ENCODE results near the gene CYB561A3. TPM values are rescaled to one million over a fixed set of nuclear protein-coding genes. Genes with fewer than 3 reads are reported as not detected.

The CYB561A3 gene
- total and polyA plus RNA-seq, 4 donors: 19.1 to 47.4 (median 28.3) TPM

DNA sequence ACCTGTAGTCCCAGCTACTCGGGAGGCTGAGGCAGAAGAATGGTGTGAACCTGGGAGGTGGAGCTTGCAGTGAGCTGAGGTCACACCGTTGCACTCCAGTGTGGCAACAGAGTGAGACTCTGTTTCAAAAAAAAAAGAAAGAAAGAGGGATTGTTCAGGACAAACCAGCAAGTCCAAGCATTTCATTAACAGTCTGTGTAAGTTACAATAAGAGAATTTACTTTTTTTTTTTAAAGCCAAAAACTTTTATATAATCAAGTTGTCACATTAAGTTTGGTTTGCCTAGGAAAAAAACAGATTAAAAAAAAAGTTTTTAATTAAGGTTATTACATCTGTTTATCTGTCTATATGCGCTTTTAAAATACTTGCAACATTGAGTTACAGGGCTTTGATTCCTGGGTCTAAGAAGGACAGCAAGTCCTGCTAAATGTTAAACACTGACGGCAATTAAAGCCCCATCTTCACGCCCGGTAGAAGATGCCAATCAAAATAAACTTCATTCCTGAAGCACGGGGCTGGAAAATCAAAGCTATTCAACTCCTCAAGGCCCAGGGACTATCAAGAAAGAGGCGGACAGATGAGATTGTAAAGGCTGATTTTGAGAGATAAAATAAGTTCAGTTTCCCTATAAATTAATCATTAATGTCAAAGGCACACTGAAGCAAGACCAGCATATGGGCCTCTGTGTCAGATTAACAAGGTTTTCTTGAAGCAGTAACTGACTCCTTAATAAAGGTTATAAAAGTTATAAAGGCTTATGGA is 11.2 kb upstream of the CYB561A3 start:
- no peaks in the 10 kb centered on the region for H3K27me3 ChIP-seq (ENCODE audit: control insufficient read depth in 1 of 2, insufficient read depth in 2 of 2, low read length in 1 of 2)
- no peak overlapping the region for H3K27ac ChIP-seq (ENCODE audit: low read depth in 1 of 2, low read length in 2 of 2)
- DNase-seq (no peak), ATAC-seq (ENCODE audit: low FRiP score) (no peak)
- H3K9me3 ChIP-seq (ENCODE audit: control insufficient read depth, low read length): no peaks in the 10 kb centered on the region
- WGBS, 2 donors: 61 to 62% methylated on average over 8 of the region's 8 CpGs
- no peaks in the 10 kb centered on the region for H3K4me1 ChIP-seq (ENCODE audit: control insufficient read depth in 1 of 2, insufficient read depth in 2 of 2, low read length in 2 of 2)
- no peak overlapping the region for H3K4me3 ChIP-seq (ENCODE audit: low read length in 2 of 2)
- peaks cover 6 to 7% of the 10 kb centered on the region in 2 donors for H3K36me3 ChIP-seq (ENCODE audit: control insufficient read depth in 1 of 2, insufficient read depth in 2 of 2, low read length in 1 of 2)
- intact Hi-C loops (cut with DNase I): no loop called here

DNA sequence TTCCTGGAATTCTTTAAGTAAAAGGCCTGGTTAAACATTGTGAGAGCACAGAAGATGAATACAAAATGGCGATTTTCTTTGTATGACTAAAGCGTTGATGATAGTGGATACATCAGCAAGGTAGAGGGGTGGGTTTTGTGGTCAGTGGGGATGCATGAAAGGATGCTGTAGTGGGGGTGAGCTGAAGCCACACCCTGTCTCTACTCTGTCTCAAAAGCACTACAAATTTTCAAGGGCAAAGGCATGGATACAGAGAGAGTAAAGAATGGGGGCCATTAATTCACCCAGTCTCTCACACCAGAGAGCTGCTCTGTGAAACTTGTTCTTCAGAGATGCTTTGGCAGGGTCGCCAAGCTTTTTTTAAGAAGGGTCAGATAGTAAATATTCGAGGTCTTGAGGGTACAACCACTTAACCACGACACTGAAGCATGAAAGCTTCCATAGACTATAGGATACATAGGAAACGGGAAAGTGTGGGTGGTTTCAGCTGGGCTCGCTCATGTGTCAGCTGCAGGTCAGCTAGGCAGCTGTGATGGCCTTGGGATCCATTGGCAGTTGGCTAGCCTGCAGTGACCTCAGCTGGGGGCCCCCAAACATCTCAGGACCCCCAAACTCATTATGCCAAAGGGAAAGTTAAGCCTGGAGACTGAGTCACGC is 8.8 kb upstream of the CYB561A3 start:
- Histone ChIP-seq H3K4me1 (ENCODE audit: control insufficient read depth in 1 of 2, insufficient read depth in 2 of 2, low read length in 2 of 2) (no peaks in the 10 kb centered on the region), H3K4me3 (ENCODE audit: low read length in 2 of 2) (no peak overlapping the region), H3K27ac (ENCODE audit: low read depth in 1 of 2, low read length in 2 of 2) (no peak overlapping the region), H3K27me3 (ENCODE audit: control insufficient read depth in 1 of 2, insufficient read depth in 2 of 2, low read length in 1 of 2) (no peaks in the 10 kb centered on the region), H3K9me3 (ENCODE audit: control insufficient read depth, low read length) (no peaks in the 10 kb centered on the region), H3K36me3 (ENCODE audit: control insufficient read depth in 1 of 2, insufficient read depth in 2 of 2, low read length in 1 of 2) (peaks cover 13 to 17% of the 10 kb centered on the region in 2 donors)
- WGBS, 2 donors: 90 to 93% methylated on average over 8 of the region's 8 CpGs
- ATAC-seq (ENCODE audit: low FRiP score) (no peak), DNase-seq (no peak)
- intact Hi-C loops (cut with DNase I): no loop called here

DNA sequence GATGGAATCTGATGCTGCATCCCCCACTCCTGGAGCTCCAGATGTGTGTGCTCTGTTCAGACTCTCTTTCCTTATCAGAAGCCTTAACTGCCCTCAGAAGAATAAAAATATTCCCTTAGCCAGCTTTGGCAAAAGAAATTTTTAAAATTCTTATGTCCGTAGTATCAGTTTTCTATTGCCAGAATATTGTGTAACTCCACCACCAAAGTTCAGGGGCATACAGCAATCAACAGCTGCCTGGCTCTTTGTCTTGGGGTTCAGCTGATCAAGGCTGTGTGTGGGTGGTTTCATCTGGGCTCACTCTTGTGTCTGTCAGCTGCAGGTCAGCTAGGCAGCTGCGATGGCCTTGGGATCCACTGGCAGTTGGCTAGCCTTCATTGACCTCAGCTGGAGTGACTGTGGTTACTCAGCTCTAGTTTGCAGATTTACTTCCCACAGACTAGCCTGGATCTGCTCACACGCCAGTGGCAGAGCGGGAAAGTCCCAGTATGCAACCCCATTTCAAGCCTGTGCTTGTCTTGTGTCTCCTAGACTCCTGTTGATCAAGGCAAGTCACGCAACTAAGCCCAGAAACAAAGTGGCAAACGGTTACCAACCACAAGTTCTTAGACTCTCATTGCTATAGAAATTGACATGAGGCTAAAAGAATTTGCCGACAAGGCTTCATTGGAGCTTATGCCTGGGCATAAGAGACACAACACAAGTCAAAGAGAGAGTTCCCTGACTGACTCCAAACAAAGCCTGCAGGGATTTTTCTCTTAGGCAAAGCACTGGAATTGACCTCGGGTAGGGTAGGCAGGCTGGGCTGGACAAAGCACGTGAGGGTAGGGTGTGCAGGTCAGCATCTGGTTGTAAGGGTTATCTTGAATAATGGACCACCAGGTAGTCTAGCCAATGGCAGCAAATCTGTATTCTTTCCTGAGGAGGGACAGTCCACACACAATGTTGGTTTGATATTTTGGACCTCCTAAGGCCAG is 8.0 kb upstream of the CYB561A3 start:
- peak in 1 of 2 donors; percentile 73 for DNase-seq
- ATAC-seq (ENCODE audit: low FRiP score): peak; percentile 87
- peaks cover 14 to 17% of the 10 kb centered on the region in 2 donors for H3K36me3 ChIP-seq (ENCODE audit: control insufficient read depth in 1 of 2, insufficient read depth in 2 of 2, low read length in 1 of 2)
- intact Hi-C loops (cut with DNase I): no loop called here
- H3K9me3 ChIP-seq (ENCODE audit: control insufficient read depth, low read length): no peaks in the 10 kb centered on the region
- H3K4me3 ChIP-seq (ENCODE audit: low read length in 2 of 2): no peak overlapping the region
- WGBS, 2 donors: 77 to 81% methylated on average over 9 of the region's 9 CpGs
- H3K27me3 ChIP-seq (ENCODE audit: control insufficient read depth in 1 of 2, insufficient read depth in 2 of 2, low read length in 1 of 2): no peaks in the 10 kb centered on the region
- H3K4me1 ChIP-seq (ENCODE audit: control insufficient read depth in 1 of 2, insufficient read depth in 2 of 2, low read length in 2 of 2): no peaks in the 10 kb centered on the region
- no peak overlapping the region for H3K27ac ChIP-seq (ENCODE audit: low read depth in 1 of 2, low read length in 2 of 2)

DNA sequence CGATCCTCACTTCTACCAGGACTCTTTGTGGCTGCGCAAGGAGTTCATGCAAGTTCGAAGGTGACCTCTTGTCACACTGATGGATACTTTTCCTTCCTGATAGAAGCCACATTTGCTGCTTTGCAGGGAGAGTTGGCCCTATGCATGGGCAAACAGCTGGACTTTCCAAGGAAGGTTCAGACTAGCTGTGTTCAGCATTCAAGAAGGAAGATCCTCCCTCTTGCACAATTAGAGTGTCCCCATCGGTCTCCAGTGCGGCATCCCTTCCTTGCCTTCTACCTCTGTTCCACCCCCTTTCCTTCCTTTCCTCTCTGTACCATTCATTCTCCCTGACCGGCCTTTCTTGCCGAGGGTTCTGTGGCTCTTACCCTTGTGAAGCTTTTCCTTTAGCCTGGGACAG is 7.0 kb upstream of the CYB561A3 start:
- no peak overlapping the region for H3K27ac ChIP-seq (ENCODE audit: low read depth in 1 of 2, low read length in 2 of 2)
- DNase-seq: peak in 1 of 2 donors; percentile 26
- WGBS, 2 donors: 92 to 96% methylated on average over 7 of the region's 7 CpGs

DNA sequence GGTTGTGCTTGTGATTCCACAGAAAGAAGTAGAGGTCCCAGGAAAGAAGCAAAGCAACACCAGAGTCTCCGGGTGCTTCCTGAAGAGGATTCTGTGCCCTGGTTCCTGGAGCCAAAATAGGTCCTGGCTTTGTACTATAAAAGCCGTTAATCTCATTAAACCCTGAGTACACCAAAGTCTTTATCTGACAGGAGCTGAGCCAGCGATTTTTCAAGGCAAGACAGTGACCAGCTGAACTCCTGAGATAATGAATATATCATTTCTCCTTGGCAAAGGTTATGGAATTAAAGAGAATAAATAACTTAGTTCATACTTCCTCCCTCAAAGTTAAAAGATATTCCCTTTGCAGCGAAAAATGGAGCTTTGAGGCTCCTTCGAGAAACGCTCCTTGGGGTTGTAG is 5.7 kb upstream of the CYB561A3 start:
- no peaks in the 10 kb centered on the region for H3K27me3 ChIP-seq (ENCODE audit: control insufficient read depth in 1 of 2, insufficient read depth in 2 of 2, low read length in 1 of 2)
- H3K36me3 ChIP-seq (ENCODE audit: control insufficient read depth in 1 of 2, insufficient read depth in 2 of 2, low read length in 1 of 2): peaks cover 17 to 19% of the 10 kb centered on the region in 2 donors
- no peaks in the 10 kb centered on the region for H3K9me3 ChIP-seq (ENCODE audit: control insufficient read depth, low read length)
- H3K4me3 ChIP-seq (ENCODE audit: low read length in 2 of 2): no peak overlapping the region
- DNase-seq (peak in 1 of 2 donors; percentile 1), ATAC-seq (ENCODE audit: low FRiP score) (no peak)
- no peaks in the 10 kb centered on the region for H3K4me1 ChIP-seq (ENCODE audit: control insufficient read depth in 1 of 2, insufficient read depth in 2 of 2, low read length in 2 of 2)
- intact Hi-C loops (cut with DNase I): no loop called here
- 92 to 93% methylated on average over 6 of the region's 6 CpGs for WGBS, 2 donors
- H3K27ac ChIP-seq (ENCODE audit: low read depth in 1 of 2, low read length in 2 of 2): no peak overlapping the region

More for the DNA sequence above, 7.0 kb upstream of the CYB561A3 start:
- no peak for ATAC-seq (ENCODE audit: low FRiP score)
- Histone ChIP-seq H3K4me1 (ENCODE audit: control insufficient read depth in 1 of 2, insufficient read depth in 2 of 2, low read length in 2 of 2) (no peaks in the 10 kb centered on the region), H3K27me3 (ENCODE audit: control insufficient read depth in 1 of 2, insufficient read depth in 2 of 2, low read length in 1 of 2) (no peaks in the 10 kb centered on the region), H3K9me3 (ENCODE audit: control insufficient read depth, low read length) (no peaks in the 10 kb centered on the region), H3K4me3 (ENCODE audit: low read length in 2 of 2) (no peak overlapping the region), H3K36me3 (ENCODE audit: control insufficient read depth in 1 of 2, insufficient read depth in 2 of 2, low read length in 1 of 2) (peaks cover 17 to 19% of the 10 kb centered on the region in 2 donors)
- intact Hi-C loops (cut with DNase I): no loop called here

DNA sequence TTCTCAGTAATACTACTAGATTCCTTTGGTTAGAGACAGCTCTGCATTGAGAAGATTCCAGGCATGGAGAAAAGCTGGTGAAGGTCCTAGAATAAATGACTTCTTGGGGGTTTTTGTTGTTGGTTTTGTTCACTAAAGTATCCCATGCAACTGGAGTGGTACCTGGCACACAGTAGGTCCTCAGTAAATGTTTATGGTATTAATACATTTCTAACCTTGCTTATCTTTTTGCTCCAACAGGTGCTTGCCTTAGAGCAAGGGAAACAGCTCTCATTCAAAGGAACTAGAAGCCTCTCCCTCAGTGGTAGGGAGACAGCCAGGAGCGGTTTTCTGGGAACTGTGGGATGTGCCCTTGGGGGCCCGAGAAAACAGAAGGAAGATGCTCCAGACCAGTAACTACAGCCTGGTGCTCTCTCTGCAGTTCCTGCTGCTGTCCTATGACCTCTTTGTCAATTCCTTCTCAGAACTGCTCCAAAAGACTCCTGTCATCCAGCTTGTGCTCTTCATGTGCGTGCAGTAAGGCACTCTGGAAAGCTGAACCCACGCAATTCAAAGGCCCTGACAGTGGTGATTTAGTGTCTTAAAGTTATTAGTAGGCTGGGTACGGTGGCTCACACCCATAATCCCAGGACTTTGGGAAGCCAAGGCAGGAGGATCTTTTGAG is 2.5 kb upstream of the CYB561A3 start:
- peaks cover 15 to 17% of the 10 kb centered on the region in 2 donors for H3K36me3 ChIP-seq (ENCODE audit: control insufficient read depth in 1 of 2, insufficient read depth in 2 of 2, low read length in 1 of 2)
- peak in 1 of 2 donors; percentile 23 for DNase-seq

DNA sequence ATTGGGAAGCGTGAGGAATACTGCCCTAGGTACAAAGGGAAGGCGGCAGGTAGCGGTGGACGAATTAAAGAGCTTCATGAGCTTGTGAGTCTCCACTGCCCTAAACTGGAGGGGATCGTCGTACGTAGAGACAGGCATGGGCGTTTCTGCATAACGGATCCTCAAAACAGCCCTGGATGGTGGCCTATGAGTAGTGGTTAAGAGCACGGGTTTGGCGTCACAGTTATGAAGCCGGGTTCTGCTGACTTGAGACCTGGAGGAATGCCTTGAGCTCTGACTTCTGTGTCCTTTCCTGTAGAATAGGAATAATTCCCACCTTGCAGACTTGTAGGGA is 827 bp upstream of the CYB561A3 start:
- ATAC-seq (ENCODE audit: low FRiP score) (no peak), DNase-seq (no peak)
- no peaks in the 10 kb centered on the region for H3K9me3 ChIP-seq (ENCODE audit: control insufficient read depth, low read length)
- intact Hi-C loops (cut with DNase I): no loop called here
- WGBS, 2 donors: 0 to 1% methylated on average over 12 of the region's 12 CpGs
- H3K27ac ChIP-seq (ENCODE audit: low read depth in 1 of 2, low read length in 2 of 2): peak overlapping the region in 1 of 2 donors; percentile 91
- peaks cover 6 to 13% of the 10 kb centered on the region in 2 donors for H3K36me3 ChIP-seq (ENCODE audit: control insufficient read depth in 1 of 2, insufficient read depth in 2 of 2, low read length in 1 of 2)
- no peaks in the 10 kb centered on the region for H3K27me3 ChIP-seq (ENCODE audit: control insufficient read depth in 1 of 2, insufficient read depth in 2 of 2, low read length in 1 of 2)
- peak overlapping the region; percentile 48 to 95 for H3K4me3 ChIP-seq (ENCODE audit: low read length in 2 of 2)
- no peaks in the 10 kb centered on the region for H3K4me1 ChIP-seq (ENCODE audit: control insufficient read depth in 1 of 2, insufficient read depth in 2 of 2, low read length in 2 of 2)

More for the DNA sequence above, 2.5 kb upstream of the CYB561A3 start:
- no peak for ATAC-seq (ENCODE audit: low FRiP score)
- 85 to 86% methylated on average over 5 of the region's 5 CpGs for WGBS, 2 donors
- Histone ChIP-seq H3K27me3 (ENCODE audit: control insufficient read depth in 1 of 2, insufficient read depth in 2 of 2, low read length in 1 of 2) (no peaks in the 10 kb centered on the region), H3K9me3 (ENCODE audit: control insufficient read depth, low read length) (no peaks in the 10 kb centered on the region), H3K4me3 (ENCODE audit: low read length in 2 of 2) (no peak overlapping the region), H3K4me1 (ENCODE audit: control insufficient read depth in 1 of 2, insufficient read depth in 2 of 2, low read length in 2 of 2) (no peaks in the 10 kb centered on the region), H3K27ac (ENCODE audit: low read depth in 1 of 2, low read length in 2 of 2) (no peak overlapping the region)
- intact Hi-C loops (cut with DNase I): no loop called here

DNA sequence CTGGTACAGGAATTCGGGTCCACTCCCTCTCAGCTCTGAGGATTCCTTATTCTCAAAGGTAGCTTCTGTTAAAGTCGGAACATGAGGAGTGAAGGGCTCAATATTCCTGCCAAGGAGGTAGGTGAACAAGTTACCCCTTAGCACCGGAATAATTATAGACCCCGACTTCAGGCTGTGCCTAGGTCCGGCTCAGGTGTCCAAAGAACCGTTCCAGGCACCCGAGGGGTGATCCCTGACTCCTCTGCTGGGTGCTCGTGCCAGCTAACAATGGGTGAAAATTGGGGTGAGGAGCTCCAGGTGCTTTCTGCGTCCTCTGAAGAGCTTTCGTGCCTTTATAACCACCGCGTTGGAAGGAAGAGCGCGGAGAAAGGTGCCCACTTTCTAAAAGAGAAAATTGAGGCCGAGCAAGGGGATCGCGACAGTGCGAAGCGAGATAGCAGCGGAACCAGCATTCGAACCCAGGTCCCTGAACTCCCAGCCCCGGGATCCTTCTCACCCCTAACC is 393 bp downstream of the CYB561A3 start:
- ATAC-seq (ENCODE audit: low FRiP score): no peak
- no peaks in the 10 kb centered on the region for H3K4me1 ChIP-seq (ENCODE audit: control insufficient read depth in 1 of 2, insufficient read depth in 2 of 2, low read length in 2 of 2)
- intact Hi-C loops (cut with DNase I): no loop called here

More for the DNA sequence above, 393 bp downstream of the CYB561A3 start:
- no peak for DNase-seq
- H3K36me3 ChIP-seq (ENCODE audit: control insufficient read depth in 1 of 2, insufficient read depth in 2 of 2, low read length in 1 of 2): peaks cover 0 to 8% of the 10 kb centered on the region in 2 donors
- peak overlapping the region in 1 of 2 donors; percentile 94 for H3K27ac ChIP-seq (ENCODE audit: low read depth in 1 of 2, low read length in 2 of 2)
- no peaks in the 10 kb centered on the region for H3K27me3 ChIP-seq (ENCODE audit: control insufficient read depth in 1 of 2, insufficient read depth in 2 of 2, low read length in 1 of 2)
- H3K4me3 ChIP-seq (ENCODE audit: low read length in 2 of 2): peak overlapping the region; percentile 48 to 69
- WGBS, 2 donors: 1 to 2% methylated on average over 22 of the region's 22 CpGs
- H3K9me3 ChIP-seq (ENCODE audit: control insufficient read depth, low read length): no peaks in the 10 kb centered on the region
